NCI-H524 treated with DMSO at 0.1 percent for 48 hours (cell line): ENCODE measurements around the gene PTPN14.
A peak's percentile ranks its signal among the peaks of the same experiment; 100 is the strongest.
"Not testable (repeated sequence)": the region's sequence is repeated elsewhere in the genome, so short reads cannot be mapped to it uniquely, and the experiment has no call there.

Experiments used
- DNase-seq: peaks from one replicate; lab custom pipeline; 2025; lab: John Stamatoyannopoulos, UW

PTPN14 gene

DNA sequence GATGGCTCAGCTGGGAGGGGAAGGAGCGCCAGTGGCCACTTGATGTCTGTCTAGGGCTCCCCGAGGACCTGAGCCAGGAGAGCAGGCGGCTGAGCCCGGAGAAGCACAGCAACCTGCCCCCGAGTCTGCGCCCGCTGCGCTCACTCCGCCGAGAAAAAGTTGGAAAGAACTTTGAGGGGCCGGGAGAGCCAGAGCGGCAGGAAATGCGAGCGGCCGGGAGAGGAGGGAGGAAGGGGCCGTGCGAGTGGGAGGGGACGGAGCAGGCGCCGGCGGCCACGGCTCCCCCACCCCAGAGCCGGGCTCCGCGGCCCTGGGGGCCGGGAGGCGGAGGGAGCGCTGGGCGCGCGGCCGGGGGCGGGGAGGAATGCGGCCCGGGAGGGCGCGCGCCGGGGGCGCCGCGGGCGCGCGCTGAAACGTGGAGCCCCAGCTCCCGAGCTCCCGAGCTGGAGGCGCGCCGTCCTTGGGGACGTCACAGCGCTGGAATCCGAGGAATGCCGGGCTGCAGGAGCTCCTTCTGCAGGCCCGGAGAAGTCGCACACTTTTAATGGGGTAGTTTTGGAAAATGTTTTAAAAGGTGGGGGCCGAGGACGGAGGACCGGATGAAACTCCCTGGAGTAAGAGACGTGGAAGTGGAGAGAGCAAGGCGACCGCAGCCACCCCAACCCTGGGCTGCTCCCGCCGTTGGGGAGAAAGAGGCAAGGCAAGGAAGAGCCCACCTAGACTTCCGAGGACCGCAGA is at the start of gene PTPN14:
TSS of gene PTPN14 (minus strand) at position 167 of the 738 bp plus-strand sequence. CDS start 86,799 bp downstream, outside the sequence.
- DNase-seq: no peak

DNA sequence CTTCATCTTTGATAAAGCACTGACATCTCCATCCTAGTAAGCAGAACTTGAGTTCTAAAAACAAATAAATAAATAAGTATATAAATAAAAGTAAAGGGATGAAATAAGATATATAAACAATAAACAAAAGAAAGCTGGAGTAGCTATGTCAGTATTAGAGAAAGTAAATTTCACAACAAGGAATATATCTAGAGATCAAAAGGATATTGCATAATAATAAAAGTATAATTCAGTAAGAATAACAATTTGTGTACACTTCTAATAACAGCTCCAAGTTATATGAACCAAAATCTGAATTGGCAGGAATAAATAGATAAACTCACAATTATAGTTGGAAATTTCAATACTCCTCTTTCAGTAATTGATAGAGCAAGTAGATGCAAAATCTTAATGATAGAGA is 41.8 kb upstream of the PTPN14 start:
- DNase-seq: no peak

DNA sequence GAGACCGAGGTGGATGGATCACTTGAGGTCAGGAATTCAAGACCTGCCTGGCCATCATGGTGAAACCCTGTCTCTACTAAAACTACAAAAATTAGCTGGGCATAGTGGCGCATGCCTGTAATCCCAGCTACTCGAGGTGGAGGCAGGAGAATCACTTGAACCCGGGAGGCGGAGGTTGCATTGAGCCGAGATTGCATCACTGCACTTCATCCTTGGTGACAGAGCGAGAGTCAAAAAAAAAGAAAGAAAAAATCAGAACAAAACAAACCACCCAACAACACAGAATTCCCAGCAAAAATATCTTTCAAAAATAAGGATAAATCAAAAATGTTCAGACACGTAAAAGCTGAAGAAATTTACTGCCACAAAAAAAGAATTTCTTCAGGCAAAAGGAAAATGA is 40.5 kb upstream of the PTPN14 start:
- not testable (repeated sequence) for DNase-seq

DNA sequence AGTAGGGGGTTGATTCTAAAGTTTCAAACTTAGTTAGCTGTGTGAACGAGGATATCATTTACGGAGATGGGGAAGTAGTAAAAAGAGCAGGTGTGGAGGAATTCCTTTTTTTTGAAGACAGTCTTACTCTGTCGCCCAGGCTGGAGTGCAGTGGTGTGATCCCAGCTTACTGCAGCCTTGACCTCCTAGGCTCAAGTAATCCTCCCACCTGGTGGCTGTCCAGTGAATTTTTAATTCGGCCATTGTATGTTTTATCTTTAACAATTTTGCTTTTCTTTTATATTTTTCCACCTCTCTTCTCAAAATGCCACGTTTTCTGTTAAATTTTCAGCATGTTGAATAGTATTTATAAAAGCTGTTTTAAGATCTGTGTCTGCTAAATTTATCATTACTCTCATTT is 39.3 kb upstream of the PTPN14 start:
- no peak for DNase-seq

DNA sequence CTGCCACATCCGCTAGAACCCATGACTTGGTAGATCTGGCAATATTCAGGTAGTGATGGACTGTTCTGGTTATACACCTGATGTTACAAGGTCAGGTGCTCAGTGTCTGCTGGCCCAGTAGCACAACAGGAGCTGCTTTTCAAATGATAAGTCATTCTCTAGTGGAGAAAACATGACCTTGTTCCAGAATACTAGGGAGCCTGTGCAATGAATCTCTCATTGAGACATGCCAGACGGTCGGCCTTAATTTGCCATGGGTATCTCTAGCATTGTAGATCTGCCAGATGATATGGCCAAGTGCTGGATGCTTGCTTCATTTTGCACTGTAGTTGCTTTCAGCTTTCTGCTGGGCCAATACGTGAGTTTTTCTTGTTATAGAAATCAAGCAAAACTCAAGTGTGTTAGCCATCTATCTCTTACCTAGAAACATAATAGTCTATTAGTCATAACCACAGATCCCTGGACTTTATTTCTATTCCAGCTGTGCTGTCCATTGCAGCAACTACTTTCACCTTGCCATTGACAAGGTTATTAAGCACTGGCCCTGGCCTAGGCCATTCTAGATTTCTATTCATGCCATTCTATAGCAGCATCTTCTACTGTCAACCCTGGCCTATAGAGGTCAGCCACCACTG is 37.7 kb upstream of the PTPN14 start:
- no peak for DNase-seq

DNA sequence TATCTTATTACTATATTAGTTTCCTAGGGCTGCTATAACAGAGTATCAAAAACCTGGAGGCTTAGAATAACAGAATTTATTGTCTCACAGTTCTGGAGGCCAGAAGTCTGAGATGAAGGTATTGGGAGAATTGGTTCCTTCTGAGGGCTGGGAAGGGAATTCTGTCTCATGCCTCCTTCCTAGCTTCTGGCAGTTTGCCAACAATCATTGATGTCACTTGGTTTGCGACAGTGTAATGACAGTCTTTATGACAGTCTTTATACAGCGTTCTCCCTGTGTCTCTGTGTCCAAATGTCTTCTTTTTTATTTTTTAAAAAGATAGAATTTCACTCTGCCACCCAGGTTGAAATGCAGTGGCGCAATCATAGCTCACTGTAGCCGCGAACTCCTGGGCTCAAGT is 35.8 kb upstream of the PTPN14 start:
- no peak for DNase-seq

DNA sequence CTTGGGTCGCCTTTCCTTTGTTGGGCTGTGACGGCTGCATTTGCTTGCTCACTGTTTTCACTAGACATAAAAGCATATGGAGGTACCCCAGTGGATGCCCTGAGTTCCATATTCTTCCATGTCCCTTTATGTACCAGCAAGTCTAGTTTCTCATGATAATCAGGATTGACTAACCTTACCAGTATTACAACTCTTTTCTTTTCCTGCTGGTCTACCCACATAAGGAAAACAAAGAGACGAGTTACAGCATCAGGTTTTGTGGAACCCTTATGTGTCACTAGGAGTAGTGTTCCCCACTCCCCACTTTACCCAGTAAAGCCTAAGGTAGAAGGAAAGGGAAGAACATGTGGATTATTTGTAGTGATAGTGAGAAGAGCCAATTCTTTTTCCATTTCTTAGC is 35.2 kb upstream of the PTPN14 start:
- DNase-seq: no peak

DNA sequence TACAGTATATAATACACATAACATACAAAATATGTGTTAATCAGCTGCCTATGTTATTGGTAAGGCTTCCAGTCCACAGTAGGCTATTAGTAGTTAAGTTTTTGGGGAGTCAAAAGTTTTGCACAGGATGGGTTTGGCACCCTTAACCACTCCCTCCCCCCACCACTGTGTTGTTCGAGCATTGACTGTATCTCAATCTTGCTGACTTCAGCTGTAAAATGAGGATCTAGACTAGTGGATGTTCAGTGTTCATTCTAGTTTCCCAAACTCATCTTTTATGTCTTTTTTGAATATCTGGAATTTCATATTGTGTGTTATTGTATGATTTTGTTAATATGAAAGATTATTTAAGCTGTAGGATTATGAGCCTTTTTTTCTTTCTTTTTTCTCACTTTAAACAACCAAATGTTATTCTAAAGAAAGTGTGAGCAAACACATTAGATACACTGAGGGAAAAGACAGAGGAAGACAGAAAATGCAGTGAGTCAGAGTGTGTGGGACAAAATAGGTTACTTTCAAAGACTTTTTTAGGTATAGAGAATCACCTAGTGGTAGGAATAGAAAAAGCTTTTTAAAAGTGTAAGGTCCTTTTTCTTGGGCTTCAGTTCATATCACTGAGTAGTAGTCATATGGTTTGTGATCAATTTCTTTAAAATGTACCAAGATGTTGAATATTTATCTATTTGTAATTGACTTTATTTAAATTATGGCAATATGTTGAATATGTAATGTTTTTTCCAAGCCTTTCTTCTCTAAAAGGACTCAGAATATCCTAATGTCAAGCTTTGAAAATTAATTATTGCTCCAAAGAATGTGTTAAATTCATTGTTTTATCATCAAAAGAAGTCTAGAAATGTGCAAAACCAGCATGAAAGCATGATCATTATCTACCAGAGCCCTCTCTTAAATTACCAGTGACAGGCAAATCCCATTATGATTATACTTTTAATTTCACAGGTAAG is 33.7 kb upstream of the PTPN14 start:
- DNase-seq: peak; percentile 44

DNA sequence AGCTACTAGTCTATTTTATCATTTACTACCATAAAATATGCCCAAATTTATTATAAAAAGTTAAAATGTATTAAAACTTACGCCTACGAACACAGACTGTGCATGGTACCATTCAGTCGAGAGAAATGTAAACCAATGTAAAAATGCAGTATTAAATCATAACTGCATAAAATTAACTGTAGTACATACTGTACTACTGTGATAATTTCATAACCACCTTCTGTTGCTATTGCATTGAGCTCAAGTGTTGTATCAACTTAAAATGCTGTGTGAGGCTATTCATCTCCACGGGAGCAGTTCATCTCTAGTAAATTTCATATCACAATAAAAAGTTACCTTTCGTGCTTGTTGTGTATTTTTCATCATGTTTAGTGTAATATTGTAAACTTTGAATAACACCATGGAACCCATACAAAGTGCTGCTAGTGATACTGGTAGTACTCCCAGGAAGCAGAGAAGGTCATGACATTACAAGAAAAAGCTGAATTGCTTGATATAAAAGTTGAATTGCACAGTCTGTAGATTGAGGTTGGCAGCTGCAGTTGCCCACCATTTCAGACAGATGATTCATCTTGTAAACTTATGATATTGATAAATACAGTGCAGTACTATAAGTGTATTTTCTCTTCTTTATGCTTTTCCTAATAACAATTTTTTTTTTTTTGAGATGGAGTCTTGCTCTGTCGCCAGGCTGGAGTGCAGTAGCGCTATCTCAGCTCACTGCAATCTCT is 32.6 kb upstream of the PTPN14 start:
- DNase-seq: no peak

DNA sequence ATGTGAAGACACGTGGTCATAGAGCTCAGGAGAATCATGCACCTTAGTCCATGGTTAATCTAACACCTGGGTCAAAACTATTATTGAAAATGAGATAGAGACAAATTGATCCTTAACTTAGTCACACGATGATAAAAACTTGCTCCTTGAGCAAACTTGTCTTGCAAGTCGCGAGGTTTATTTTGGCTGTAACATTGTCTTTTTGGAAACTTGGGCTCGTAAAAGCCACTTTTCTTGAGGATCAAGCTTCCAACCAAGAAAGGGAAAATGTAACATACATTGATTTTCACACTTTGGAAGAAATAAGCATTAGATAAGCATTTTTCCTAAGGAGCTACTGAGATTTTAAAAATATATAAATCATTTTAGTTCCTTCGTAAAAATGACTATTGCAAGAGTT is 31.7 kb upstream of the PTPN14 start:
- no peak for DNase-seq

DNA sequence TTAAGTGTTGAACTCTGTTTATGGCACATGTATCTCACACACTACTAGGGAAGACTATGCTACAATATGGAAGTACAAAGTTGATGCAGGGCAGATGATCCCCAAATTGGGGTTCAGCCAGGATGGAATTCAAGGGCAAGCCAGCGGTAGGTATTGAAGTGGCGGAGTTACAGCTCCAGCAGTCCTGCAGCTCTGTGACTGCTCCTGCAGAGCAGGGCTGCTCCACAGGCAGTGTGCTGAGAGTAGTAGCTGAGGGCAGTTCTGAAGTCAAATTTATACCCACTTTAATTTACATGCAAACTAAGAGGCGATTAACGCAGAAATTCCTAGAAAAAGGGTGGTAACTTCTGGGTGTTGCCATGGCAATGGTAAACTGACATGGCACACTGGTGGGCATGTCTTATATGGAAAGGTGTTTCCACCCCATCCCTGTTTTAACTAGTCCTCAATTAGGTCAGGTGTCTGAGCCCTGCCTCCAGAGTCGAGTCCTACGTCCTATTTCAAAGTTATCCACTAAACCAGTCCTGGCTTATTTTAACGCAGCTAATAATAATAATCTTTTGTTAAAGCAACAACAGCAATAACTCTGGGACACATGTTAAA is 31.0 kb upstream of the PTPN14 start:
- DNase-seq: no peak

DNA sequence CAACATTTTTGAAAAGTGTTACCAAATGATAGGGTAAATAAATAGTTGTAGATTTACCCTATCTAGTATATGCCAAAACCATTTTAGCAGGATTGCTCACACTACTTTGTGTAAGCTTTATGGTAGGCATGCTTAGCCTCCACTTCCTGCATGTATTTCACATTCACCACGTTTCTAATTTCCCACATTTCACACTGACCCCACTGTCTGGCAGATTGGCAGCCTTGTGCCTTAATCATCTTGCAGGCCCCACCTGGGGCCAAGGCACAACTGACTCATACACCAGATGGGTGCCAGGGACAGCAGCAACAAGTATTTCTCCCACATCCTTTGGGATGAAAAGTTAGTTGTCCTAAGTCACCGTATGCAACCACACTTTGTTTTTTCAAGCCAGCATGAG is 30.4 kb upstream of the PTPN14 start:
- no peak for DNase-seq

DNA sequence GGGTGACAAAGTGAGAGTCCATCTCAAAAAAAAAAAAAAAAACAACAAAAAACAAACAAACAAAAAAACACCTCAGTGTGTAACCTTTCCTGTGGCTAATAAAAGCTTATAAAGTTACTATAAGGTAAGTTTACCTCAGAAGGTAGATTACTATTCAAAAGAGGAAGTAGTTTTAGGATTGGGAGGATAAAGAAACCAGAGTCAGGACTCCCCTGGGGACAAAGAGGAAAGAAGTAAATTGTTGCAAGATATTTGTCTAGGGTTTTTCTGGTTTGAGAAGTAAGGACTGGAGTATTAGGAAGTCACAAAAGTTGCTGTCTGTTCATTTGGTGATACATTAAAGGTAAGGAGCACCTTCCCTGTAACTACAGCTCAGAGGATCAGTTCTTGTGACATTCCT is 27.8 kb upstream of the PTPN14 start:
- no peak for DNase-seq

DNA sequence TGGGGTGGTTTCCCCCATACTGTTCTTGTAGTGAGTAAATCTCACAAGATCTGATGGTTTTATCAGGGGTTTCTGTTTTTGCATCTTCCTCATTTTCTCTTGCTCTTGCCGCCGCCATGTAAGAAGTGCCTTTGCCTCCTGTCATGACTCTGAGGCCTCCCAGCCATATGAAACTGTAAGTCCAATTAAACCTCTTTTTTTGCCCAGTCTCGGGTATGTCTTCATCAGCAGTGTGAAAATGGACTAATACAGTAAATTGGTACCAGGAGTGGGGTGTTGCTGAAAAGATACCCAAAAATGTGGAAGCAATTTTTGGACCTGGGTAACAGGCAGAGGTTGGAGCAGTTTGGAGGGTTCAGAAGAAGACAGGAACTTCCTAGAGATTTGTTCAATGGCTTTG is 24.7 kb upstream of the PTPN14 start:
- DNase-seq: not testable (repeated sequence)

DNA sequence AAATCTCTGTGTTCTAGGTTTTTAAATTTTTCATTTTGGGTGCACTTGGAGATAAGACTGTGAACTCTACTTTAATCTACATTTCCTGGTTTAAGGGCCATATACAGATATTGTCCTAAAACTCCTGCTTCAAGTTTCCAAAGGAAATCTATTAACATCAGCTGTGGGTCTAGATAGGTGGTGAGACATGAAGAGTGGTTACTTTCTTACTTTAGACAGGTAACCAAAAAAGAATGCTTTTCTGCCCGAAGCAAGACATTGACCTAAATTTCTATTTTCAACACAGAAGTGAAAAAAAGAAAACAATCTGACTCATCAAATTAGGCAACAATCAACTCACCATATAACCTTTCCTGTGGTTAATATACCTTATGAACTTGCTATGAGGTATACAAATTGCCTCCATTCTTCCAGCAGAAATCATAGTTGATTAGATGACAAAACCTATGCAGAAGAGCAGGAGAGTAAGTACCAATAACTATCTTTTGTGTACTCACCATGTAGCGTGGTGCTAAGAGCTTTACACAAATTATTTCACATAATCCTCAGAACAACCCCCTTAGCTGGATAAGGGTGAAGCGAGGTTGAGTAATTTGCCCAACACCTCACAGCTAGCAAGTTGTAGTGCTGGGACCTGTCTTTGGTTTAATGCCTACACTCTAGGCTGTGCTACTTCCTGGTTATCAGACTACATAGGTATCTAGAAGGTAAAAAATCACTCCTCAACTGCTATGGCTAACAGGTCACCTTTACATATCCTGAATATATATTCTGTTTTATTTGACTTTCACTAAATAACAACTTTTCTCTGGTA is 23.4 kb upstream of the PTPN14 start:
- no peak for DNase-seq

DNA sequence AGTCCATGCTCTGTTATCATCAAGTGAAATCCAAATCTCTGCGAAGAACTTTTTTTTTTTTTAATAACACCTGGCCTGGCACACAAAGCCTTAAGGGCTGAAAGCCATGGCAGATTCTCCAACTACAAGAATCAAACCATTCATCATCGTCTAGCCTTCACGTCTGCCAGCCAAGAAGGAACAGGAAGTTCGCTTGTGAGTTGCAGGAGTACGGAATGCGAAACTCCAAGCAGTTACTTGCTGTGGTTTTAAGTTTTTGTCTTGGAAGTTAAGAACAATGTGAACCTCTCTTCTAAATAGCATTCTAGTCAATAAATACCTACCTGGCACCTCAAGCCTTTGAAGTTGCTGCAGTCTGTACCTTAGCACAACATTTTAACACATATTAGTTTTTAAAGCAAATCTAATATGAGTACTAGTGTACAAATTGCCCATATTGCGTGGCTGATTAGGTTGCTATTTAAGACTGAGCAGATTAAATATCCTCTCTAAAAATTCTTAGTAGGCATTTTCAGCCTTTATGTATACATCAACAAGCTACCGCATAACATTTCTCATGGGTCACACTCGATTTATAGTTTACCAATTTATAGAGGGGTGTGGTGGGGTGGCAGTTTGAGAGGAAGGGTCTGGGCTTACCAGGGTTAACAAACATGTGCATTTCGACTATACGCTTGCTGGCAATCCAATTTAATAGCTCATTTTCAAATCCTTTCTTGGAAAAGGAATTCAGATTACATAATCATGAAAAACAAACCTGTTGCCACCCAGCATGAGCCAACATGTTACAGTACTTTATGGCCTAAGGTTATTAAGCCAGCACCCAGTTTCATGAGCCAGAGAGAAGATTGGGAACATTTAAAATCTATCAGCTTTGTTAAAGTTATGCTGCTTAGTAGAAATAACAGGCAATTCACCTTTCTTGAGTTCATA is 22.2 kb upstream of the PTPN14 start:
- no peak for DNase-seq

DNA sequence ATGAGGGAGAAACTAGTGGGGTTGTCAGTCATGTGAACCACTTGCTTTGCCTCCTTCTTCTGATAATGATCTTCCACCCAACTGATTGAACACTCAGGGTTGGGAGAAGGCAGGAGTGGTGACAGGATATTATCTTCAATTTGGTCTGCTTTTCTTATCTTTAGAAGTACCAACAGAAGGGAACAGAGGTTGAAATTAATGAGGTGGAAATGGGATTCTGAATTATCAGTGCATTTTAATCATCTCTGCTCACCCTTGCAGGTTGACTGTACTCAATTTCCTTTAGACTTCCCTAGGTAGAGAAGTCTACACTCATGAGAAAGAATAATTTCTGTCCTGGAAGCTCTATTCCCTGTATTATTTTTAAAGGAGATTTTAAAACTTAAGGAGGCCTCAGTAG is 19.9 kb upstream of the PTPN14 start:
- no peak for DNase-seq

DNA sequence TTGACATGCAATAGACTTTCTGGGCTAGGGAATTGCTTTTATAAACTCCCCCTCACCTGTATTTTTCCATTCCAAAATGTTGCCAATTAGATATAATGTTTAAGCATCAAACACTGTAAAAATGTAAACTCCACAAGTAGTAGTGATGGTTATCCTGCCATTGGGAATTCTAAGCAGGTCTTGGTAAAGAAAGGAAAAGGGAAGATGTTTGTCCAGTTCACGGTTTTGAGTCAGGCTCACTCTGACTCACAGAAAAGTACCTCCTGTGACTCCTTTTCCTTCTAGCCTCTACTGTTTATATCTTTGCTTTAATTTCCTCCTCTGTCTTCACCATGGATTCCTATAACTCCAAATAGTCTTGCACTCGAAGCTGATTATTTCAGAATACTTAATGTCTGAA is 19.0 kb upstream of the PTPN14 start:
- DNase-seq: no peak

DNA sequence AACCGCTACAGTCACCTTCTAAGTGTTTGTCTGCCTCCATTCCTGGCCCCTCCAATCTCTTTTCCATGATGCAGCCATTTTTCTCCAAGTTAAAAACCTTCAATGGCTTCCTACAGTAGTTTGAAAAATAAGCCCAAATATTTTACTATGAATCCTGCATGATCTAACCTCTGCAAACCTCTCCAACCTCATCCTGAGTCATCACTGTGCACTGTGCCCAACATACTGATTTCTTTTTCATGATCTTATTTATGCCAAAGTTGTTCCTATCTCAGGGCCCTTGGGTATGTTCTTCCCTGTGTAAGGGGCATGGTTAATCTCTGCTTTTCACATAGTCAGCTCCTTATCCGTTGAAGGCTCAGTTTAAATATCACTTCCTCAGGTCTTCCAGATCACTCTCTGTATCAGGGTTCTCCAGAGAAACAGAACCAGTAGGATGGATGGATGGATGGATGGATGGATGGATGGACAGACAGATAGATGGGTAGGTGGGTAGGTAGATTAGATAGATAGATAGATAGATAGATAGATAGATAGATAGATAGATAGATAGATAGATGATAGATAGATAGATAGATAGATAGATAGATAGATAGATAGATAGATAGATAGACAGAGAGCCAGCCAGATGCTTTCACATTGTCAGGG is 18.1 kb upstream of the PTPN14 start:
- DNase-seq: no peak
